A375 (cell line): ENCODE measurements around the gene PROC. TPM values are rescaled to one million over a fixed set of nuclear protein-coding genes. Genes with fewer than 3 reads are reported as not detected.

ENCODE experiments used
- small RNA-seq: library from RNA; depleted of rRNA; stranded (forward); fragments of <200 nt; gene quantifications from one replicate; pipeline ENCODE3, GENCODE V24; 2014
- total RNA-seq: library from RNA; depleted of rRNA; stranded (reverse); fragments of >200 nt; shearing (Covaris generic); gene quantifications from 2 replicates; pipeline ENCODE4 v1.2.3, GENCODE V29; 2014; rRNA removed

Gene PROC
- not detected in 2 replicates for total RNA-seq

GRCh38 chr2:127418300-127419111 is at the start of gene PROC:
Gene PROC, plus strand, starts transcription at chr2:127418427. Its CDS starts 1,516 bp downstream, at chr2:127419943.

DNA sequence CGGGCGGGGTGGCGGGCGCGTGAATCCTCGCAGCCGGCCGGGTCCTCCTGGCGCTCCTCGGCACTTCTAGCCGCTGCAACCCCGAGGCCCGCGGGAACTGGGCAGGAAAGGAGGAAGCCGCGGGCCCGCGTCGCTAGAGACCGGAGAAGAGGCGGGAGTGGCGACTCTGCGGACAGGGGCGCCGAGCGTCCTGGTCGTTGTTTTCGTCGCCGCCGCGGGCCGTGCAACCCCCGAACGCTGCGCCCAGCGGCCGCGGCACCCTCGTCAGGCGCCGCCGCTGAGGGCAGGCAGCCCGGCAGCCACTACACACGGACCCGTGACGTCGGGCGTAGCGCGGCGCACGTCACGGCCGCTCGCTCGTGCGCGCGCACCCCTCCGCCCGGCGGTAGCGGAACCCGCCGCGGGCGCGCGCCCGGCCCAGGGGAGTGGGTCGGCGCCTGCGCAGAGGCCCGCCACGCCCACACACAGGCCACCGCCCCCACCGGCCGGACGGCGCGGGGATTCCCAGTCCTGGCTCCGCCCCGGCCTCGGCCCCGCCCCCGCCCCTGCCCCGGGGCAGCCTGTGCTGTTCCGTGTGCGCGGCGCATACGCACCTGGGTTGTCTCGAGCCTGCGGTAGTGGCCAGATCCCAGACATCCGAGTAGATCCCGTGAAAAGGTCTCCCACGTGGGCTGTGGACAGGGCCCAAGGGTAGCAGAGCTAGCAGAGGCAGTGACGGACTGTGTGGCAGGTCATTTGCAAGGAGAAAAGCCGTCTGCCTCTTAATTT is 30.4 kb upstream of the PROC start, which contains the start of gene MAP3K2:
Gene MAP3K2, minus strand, starts transcription at position 321 of the 768 bp plus-strand sequence. CDS start 44,846 bp downstream, outside the sequence.

Small RNAs within 50 kb of the gene (small RNA-seq; reads per million reads assigned to genes)
- gene MIR4783 (not detected), gene RNU4-48P (not detected)

Other genes starting within 250 kb of the PROC start
- 0.93 and 1.2 TPM in 2 replicates for gene CYP27C1, start 198.1 kb upstream of the PROC start, total RNA-seq
- gene ERCC3, start 124.3 kb upstream of the PROC start, total RNA-seq: 30.0 and 30.1 TPM in 2 replicates
- 24.8 and 26.2 TPM in 2 replicates for gene MAP3K2, start 30.5 kb upstream of the PROC start, total RNA-seq
- gene IWS1, start 108.1 kb downstream of the PROC start, total RNA-seq: 28.0 and 39.9 TPM in 2 replicates
- 0.79 and 0.80 TPM in 2 replicates for gene MYO7B, start 117.3 kb downstream of the PROC start, total RNA-seq
- gene GPR17, start 227.7 kb downstream of the PROC start, total RNA-seq: 0.27 TPM in 1 of 2 replicates, not detected in the other